ENCODE data around the gene SRC. TPM values are rescaled to one million over a fixed set of nuclear protein-coding genes. Genes with fewer than 3 reads are reported as not detected.

The SRC gene
- total RNA-seq, 4 donors from 2014 or later: 87.0 to 155 (median 130) TPM

- peaks cover 28% of the 10 kb centered on the region for H3K27me3 ChIP-seq
- intact Hi-C loops (cut with DNase I; ENCODE audit: low total_unique reads): no loop called here
- TF ChIP-seq EP300 (IDR thresholded peaks at IDR 0.05; ENCODE audit: low read depth): no peak
- TF ChIP-seq POLR2AphosphoS5 (IDR thresholded peaks at IDR 0.05): no peak
- TF ChIP-seq POLR2A (IDR thresholded peaks at IDR 0.05): no peak
- no peak for TF ChIP-seq CTCF (IDR thresholded peaks at IDR 0.05)
- H3K4me3 ChIP-seq: no peak overlapping the region
- in situ Hi-C loops (cut with MboI; ENCODE audit: low pct_ligation_motif_present in 1 of 4, low pct_unique_long_range_greater_than_20kb in 1 of 4, low sequenced_read_pairs in 3 of 4): no loop called here
- H3K36me3 ChIP-seq: no peaks in the 10 kb centered on the region
- 67 to 69% methylated on average over 12 to 25 of the region's 25 CpGs for WGBS, 2 donors (ENCODE audit: low coverage in 1 of 2)
- H3K9me3 ChIP-seq: no peaks in the 10 kb centered on the region
- DNase-seq: no peak
- H3K4me1 ChIP-seq: no peaks in the 10 kb centered on the region
- no peak overlapping the region for H3K27ac ChIP-seq
Observed at GRCh38 chr20:37421060-37421905, 75.3 kb downstream of the SRC start.

- peaks cover 28% of the 10 kb centered on the region for H3K27me3 ChIP-seq
- H3K36me3 ChIP-seq: no peaks in the 10 kb centered on the region
- intact Hi-C loops (cut with DNase I; ENCODE audit: low total_unique reads): no loop called here
- DNase-seq: no peak
- H3K4me3 ChIP-seq: no peak overlapping the region
- no peaks in the 10 kb centered on the region for H3K9me3 ChIP-seq
- WGBS, 2 donors (ENCODE audit: low coverage in 1 of 2): 37% methylated on average over 6 of the region's 6 CpGs; no CpG with 5 or more reads in 1 of the 2 donors
- TF ChIP-seq EP300 (IDR thresholded peaks at IDR 0.05; ENCODE audit: low read depth) (no peak), POLR2AphosphoS5 (IDR thresholded peaks at IDR 0.05) (no peak), POLR2A (IDR thresholded peaks at IDR 0.05) (no peak), CTCF (IDR thresholded peaks at IDR 0.05) (no peak)
- in situ Hi-C loops (cut with MboI; ENCODE audit: low pct_ligation_motif_present in 1 of 4, low pct_unique_long_range_greater_than_20kb in 1 of 4, low sequenced_read_pairs in 3 of 4): no loop called here
- no peaks in the 10 kb centered on the region for H3K4me1 ChIP-seq
- no peak overlapping the region for H3K27ac ChIP-seq
Observed at GRCh38 chr20:37421988-37422387, 76.0 kb downstream of the SRC start.

GRCh38 chr20:37422791-37423286 is 76.9 kb downstream of the SRC start:
- no peak for TF ChIP-seq POLR2A (IDR thresholded peaks at IDR 0.05)
- TF ChIP-seq POLR2AphosphoS5 (IDR thresholded peaks at IDR 0.05): no peak
- no peak for TF ChIP-seq CTCF (IDR thresholded peaks at IDR 0.05)
- TF ChIP-seq EP300 (IDR thresholded peaks at IDR 0.05; ENCODE audit: low read depth): no peak
- Histone ChIP-seq H3K36me3 (no peaks in the 10 kb centered on the region), H3K9me3 (no peaks in the 10 kb centered on the region), H3K4me3 (no peak overlapping the region), H3K27ac (no peak overlapping the region), H3K4me1 (no peaks in the 10 kb centered on the region), H3K27me3 (peaks cover 32% of the 10 kb centered on the region)
- DNase-seq: no peak
- intact Hi-C loops (cut with DNase I; ENCODE audit: low total_unique reads) (no loop called here), in situ Hi-C loops (cut with MboI; ENCODE audit: low pct_ligation_motif_present in 1 of 4, low pct_unique_long_range_greater_than_20kb in 1 of 4, low sequenced_read_pairs in 3 of 4) (no loop called here)
- WGBS, 2 donors (ENCODE audit: low coverage in 1 of 2): 60% methylated on average over 11 of the region's 11 CpGs; no CpG with 5 or more reads in 1 of the 2 donors

GRCh38 chr20:37423545-37423944 is 77.6 kb downstream of the SRC start:
- in situ Hi-C loops (cut with MboI; ENCODE audit: low pct_ligation_motif_present in 1 of 4, low pct_unique_long_range_greater_than_20kb in 1 of 4, low sequenced_read_pairs in 3 of 4): no loop called here
- intact Hi-C loops (cut with DNase I; ENCODE audit: low total_unique reads): no loop called here
- TF ChIP-seq EP300 (IDR thresholded peaks at IDR 0.05; ENCODE audit: low read depth): no peak

More at GRCh38 chr20:37423545-37423944, 77.6 kb downstream of the SRC start:
- Histone ChIP-seq H3K27me3 (peaks cover 32% of the 10 kb centered on the region), H3K36me3 (no peaks in the 10 kb centered on the region), H3K27ac (no peak overlapping the region), H3K4me3 (no peak overlapping the region), H3K4me1 (no peaks in the 10 kb centered on the region), H3K9me3 (no peaks in the 10 kb centered on the region)
- no peak for DNase-seq
- WGBS, 2 donors (ENCODE audit: low coverage in 1 of 2): 86% methylated on average over 10 of the region's 10 CpGs; no CpG with 5 or more reads in 1 of the 2 donors
